ENCODE results near the gene XPR1.
"Not testable (repeated sequence)": the region's sequence is repeated elsewhere in the genome, so short reads cannot be mapped to it uniquely, and the experiment has no call there.

The XPR1 gene

DNA sequence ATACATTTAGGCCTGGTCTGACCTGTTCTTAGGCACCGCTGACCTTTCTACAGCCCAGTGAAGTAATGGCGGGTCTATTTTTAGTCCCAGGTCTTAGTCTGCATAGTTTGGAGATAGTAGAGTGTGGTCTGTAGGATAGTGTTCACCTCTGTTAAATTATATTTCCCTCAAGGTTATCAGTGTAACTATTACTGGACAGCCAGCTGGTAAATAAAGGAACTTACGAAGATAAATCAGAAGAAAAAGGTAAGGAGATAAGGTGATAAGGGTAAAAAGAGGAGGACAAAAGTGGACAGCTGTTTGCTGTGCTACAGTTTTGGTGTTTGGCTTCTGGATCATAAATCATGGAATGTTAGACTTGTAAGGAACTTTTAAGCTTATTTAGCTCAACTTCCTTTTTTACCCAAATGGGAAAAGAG, 8.7 kb downstream of the XPR1 start:
- in situ Hi-C loops (cut with MboI; ENCODE audit: low sequenced_read_pairs, unreplicated experiment) = no loop called here
- TF ChIP-seq, protein P1, sequence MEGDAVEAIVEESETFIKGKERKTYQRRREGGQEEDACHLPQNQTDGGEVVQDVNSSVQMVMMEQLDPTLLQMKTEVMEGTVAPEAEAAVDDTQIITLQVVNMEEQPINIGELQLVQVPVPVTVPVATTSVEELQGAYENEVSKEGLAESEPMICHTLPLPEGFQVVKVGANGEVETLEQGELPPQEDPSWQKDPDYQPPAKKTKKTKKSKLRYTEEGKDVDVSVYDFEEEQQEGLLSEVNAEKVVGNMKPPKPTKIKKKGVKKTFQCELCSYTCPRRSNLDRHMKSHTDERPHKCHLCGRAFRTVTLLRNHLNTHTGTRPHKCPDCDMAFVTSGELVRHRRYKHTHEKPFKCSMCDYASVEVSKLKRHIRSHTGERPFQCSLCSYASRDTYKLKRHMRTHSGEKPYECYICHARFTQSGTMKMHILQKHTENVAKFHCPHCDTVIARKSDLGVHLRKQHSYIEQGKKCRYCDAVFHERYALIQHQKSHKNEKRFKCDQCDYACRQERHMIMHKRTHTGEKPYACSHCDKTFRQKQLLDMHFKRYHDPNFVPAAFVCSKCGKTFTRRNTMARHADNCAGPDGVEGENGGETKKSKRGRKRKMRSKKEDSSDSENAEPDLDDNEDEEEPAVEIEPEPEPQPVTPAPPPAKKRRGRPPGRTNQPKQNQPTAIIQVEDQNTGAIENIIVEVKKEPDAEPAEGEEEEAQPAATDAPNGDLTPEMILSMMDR (IDR thresholded peaks at IDR 0.05; ENCODE audit: borderline replicate concordance, control extremely low read depth, extremely low read depth, insufficient read depth, missing control alignments) = no peak
- DNase-seq (ENCODE audit: low spot score) = no peak

DNA sequence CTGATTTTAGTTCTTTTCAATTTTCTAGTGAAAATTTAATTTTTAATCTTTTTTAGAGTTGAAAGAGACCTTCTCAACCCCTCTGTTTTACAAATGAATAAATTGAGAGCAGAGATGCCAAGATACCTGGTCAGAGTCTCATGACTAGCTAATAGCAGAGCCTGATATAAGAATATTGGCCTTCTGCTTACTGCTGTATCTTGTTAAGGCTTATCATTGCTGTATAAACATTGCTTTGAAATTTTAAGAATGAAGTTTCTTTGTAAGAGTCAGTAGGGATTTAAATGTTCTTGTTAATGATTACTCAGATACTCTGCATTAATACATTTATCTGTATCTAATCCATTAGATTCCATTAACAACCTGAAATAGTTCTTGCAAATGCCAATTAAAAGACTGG, 9.8 kb downstream of the XPR1 start:
- in situ Hi-C loops (cut with MboI; ENCODE audit: low sequenced_read_pairs, unreplicated experiment) = no loop called here
- TF ChIP-seq, protein P1 (IDR thresholded peaks at IDR 0.05; ENCODE audit: borderline replicate concordance, control extremely low read depth, extremely low read depth, insufficient read depth, missing control alignments) = no peak
- DNase-seq (ENCODE audit: low spot score) = no peak

DNA sequence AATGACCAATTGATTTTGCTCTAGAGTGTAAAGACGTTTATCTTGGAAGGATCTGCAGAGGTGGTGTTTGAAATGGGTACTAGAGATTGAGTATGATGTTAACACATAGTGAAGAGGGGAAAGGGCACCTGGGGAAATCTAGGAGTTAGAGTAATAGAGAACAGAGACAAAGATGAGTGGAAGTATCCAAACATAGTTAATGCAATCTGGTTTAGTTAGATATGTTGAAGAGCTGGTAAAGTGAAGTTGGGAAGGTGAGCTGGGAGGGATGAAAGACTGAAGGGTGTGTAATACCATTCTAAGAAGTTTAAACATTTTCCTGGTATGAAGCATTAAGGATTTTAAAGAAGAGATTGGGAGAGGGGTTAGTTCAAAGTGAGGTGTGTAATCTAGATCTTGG, 11.0 kb downstream of the XPR1 start:
- TF ChIP-seq, protein P1 (IDR thresholded peaks at IDR 0.05; ENCODE audit: borderline replicate concordance, control extremely low read depth, extremely low read depth, insufficient read depth, missing control alignments) = no peak
- in situ Hi-C loops (cut with MboI; ENCODE audit: low sequenced_read_pairs, unreplicated experiment) = no loop called here
- no peak for DNase-seq (ENCODE audit: low spot score)

DNA sequence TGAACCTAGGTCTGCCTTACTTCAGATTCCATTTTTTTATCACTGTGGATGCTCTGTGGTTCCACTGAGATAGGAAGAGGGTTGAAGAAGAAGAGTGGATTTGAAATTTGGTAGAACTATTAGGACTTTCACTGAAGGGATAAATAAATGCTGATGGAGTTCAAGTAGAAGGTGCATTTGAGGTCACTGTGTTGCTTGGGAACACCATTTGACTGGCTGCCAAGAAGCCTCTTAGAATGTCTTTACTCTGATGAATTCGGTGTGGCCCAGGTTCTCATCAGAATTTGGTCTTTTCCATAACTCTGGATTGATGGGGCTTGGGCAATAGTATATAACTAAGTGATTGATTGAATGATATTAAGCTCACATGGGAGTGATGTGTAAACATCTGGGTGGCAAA, 11.9 kb downstream of the XPR1 start:
- in situ Hi-C loops (cut with MboI; ENCODE audit: low sequenced_read_pairs, unreplicated experiment) = no loop called here
- no peak for DNase-seq (ENCODE audit: low spot score)
- TF ChIP-seq, protein P1 (IDR thresholded peaks at IDR 0.05; ENCODE audit: borderline replicate concordance, control extremely low read depth, extremely low read depth, insufficient read depth, missing control alignments) = no peak

DNA sequence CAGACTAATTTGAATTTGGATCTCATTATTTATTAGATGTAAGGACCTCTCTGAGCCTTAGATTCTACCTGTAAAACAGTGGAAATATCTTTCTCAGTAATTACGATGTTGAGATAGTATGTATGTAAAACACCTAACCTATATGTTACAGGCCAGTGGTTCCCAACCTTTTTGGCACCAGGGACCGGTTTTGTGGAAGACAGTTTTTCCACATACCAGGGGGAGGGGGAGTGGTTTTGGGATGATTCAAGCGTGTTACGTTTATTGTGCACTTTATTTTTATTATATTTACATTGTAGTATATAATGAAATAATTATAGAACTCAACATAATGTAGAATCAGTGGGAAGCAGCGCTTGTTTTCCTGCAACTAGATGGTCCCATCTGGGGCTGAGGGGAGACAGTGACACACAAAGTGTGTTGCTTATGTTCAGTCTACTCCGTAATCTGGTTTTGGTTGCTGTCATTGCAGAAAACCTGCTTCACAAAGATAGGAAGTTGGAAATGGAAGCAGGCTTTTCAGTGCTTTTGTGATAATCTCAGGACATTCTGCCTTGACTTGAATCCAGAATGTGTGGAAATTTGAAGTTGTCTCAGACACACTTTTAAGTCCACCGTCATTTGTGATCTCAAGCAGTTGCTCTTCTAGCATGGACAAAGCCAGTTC, 12.8 kb downstream of the XPR1 start:
- in situ Hi-C loops (cut with MboI; ENCODE audit: low sequenced_read_pairs, unreplicated experiment) = no loop called here
- TF ChIP-seq, protein P1 (IDR thresholded peaks at IDR 0.05; ENCODE audit: borderline replicate concordance, control extremely low read depth, extremely low read depth, insufficient read depth, missing control alignments) = no peak
- DNase-seq (ENCODE audit: low spot score) = no peak

DNA sequence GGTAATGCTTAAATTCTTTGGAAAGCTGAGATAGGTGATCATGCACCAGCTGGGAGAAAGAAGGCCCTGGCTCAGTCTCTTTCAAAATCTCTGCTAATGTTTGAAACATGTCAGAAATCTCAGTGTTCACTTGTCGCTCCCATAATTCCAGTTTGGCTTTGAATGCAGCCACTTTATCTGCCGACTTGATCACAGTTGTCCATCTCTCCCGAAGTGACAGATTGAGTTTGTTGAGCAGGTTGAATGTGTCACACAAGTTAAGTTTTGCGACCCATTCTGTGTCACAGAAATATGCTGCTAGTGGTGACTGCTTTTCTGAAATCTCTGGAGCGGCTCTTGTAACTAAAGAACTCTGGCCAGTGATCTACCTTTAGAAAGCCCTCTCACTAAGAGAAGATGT, 13.4 kb downstream of the XPR1 start:
- in situ Hi-C loops (cut with MboI; ENCODE audit: low sequenced_read_pairs, unreplicated experiment); DNase-seq (ENCODE audit: low spot score): not testable (repeated sequence)

DNA sequence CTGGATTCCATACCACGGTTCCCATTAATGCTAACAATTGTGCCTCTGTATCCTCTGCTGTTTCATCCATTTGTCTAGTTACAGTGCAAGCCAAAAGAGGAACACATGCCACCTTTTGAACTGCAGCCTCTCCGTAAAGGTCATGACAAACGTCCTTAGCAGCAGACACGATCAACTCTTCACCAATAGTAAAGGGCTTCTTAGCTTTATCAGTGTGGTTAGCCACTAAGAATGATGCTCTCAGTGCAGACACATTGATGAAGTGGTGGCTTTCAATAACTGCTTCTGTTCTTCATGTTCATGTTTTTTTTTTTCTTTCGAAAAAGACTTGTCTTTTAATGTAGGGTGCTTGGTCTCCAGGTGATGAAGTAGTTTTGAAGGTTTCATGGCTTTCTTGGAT, 14.3 kb downstream of the XPR1 start:
- in situ Hi-C loops (cut with MboI; ENCODE audit: low sequenced_read_pairs, unreplicated experiment) = no loop called here
- TF ChIP-seq, protein P1 (IDR thresholded peaks at IDR 0.05; ENCODE audit: borderline replicate concordance, control extremely low read depth, extremely low read depth, insufficient read depth, missing control alignments) = no peak
- no peak for DNase-seq (ENCODE audit: low spot score)
